ENCODE results near the gene CIT.

CIT gene

DNA sequence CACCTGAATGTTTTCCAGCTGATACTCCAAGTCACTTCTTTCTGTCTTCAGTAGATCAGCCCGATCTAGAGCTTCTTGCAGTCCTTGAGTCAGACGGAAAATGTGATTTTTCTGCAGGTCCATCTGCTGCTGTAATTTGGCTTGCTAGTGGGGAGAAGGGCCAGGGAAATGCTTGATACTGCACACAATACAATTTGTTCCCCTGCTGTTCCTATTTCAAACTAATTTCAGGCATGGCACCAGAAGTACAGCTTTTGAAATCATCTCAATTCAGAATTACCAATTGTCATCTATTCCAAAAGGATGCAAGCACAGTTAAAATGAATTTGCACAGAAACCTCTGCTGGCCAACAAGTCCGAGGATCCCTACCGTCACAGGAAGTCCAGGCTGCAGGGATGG, 155.8 kb downstream of the CIT start:
- DNase-seq, result no peak
- TF ChIP-seq, protein P1, sequence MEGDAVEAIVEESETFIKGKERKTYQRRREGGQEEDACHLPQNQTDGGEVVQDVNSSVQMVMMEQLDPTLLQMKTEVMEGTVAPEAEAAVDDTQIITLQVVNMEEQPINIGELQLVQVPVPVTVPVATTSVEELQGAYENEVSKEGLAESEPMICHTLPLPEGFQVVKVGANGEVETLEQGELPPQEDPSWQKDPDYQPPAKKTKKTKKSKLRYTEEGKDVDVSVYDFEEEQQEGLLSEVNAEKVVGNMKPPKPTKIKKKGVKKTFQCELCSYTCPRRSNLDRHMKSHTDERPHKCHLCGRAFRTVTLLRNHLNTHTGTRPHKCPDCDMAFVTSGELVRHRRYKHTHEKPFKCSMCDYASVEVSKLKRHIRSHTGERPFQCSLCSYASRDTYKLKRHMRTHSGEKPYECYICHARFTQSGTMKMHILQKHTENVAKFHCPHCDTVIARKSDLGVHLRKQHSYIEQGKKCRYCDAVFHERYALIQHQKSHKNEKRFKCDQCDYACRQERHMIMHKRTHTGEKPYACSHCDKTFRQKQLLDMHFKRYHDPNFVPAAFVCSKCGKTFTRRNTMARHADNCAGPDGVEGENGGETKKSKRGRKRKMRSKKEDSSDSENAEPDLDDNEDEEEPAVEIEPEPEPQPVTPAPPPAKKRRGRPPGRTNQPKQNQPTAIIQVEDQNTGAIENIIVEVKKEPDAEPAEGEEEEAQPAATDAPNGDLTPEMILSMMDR (IDR thresholded peaks at IDR 0.05; ENCODE audit: low read depth, low read length), result no peak
- no peaks in the 10 kb centered on the region for H3K27me3 ChIP-seq
- no peaks in the 10 kb centered on the region for H3K9me3 ChIP-seq
- peaks cover 19% of the 10 kb centered on the region for H3K36me3 ChIP-seq
- H3K4me3 ChIP-seq (ENCODE audit: low read depth, low read length), result no peak overlapping the region
- H3K4me1 ChIP-seq, result no peaks in the 10 kb centered on the region

DNA sequence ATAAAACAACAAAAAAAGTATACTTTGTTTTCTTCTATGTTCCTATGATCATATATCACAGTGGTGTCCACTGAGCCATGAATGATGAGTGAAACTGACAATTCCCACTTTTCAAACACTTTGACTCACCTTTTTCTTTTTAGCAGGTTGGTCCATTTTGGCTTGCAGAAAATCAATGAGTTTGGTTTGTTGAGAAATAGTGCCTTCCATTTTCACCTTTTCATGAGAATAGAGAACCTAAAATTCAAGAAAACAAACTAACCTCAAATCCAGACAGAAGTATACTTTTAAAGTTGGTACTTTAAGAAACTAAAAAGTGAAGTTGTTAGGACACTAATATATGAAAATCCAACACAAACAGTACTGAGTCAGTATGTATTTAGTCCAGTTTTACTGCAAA, 156.8 kb downstream of the CIT start:
- no peak overlapping the region for H3K4me3 ChIP-seq (ENCODE audit: low read depth, low read length)
- no peak for DNase-seq
- TF ChIP-seq, protein P1 (IDR thresholded peaks at IDR 0.05; ENCODE audit: low read depth, low read length), result no peak
- H3K4me1 ChIP-seq, result no peaks in the 10 kb centered on the region
- peaks cover 26% of the 10 kb centered on the region for H3K36me3 ChIP-seq
- no peaks in the 10 kb centered on the region for H3K27me3 ChIP-seq
- no peaks in the 10 kb centered on the region for H3K9me3 ChIP-seq

DNA sequence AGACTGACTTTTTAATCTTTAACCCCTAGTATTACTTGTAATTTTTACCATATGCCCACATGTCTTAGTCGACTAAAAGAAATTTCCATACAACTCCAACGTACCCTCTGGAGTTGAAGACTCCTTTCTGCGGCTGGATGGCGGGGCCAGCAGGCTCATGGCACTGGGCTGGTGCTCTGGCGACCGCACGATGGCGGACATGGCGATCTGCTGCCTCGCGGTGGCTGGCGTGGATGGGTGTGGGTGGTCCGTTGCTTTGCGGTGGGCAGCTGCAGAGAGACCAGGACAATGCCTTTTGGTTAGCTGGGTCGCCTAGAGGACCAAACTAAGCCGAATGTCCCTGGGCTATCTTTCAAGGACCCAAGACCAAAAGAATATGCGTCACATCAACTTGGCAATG, 159.0 kb downstream of the CIT start:
- Histone ChIP-seq H3K27me3 (no peaks in the 10 kb centered on the region), H3K4me3 (ENCODE audit: low read depth, low read length) (no peak overlapping the region), H3K4me1 (no peaks in the 10 kb centered on the region), H3K36me3 (peaks cover 40% of the 10 kb centered on the region), H3K9me3 (no peaks in the 10 kb centered on the region)
- DNase-seq, result no peak
- TF ChIP-seq, protein P1 (IDR thresholded peaks at IDR 0.05; ENCODE audit: low read depth, low read length), result no peak

DNA sequence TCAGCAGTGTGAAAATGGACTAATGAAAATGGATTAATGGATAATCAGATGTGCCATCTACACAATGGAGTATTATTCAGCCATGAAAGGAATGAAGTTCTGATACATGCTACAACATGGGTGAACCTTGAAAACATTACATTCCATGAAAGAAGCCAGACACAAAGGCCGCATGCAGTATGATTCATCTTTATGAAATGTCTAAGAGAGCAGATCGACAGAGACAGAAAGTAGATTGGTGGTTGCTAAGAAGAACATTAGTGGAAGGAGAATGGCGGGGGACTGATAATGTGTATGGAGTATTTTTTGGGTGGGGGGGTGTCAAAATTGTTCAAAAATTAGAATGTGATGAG, 161.9 kb downstream of the CIT start:
- DNase-seq, result no peak
- Histone ChIP-seq H3K36me3 (peaks cover 56% of the 10 kb centered on the region), H3K4me3 (ENCODE audit: low read depth, low read length) (no peak overlapping the region), H3K9me3 (no peaks in the 10 kb centered on the region), H3K4me1 (no peaks in the 10 kb centered on the region), H3K27me3 (no peaks in the 10 kb centered on the region)
- TF ChIP-seq, protein P1 (IDR thresholded peaks at IDR 0.05; ENCODE audit: low read depth, low read length), result no peak

DNA sequence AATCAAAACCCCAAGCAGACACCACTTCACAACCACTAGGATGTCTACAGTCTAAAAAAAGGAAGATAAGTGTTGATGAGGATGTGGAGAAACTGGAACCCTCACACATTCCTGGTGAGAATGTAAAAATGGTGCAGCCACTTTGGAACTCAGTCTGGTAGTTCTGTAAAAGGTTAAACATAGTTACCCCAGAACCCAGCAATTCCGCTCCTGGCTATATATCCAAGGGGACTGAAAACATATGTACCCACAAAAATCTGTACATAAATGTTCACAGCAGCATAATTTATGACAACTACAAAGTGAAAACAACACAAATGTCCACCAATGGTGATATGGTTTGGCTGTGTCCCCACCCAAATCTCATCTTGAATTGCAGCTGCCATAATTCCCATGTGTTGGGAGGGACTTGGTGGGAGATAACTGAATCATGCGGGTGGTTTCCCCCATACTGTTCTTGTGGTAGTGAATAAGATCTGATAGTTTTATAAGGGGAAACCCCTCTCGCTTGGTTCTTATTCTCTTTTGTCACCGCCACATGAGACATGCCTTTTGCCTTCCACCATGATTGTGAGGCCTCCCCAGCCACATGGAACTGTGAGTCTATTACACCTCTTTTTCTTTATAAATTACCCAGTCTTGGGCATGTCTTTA, 162.4 kb downstream of the CIT start:
- no peaks in the 10 kb centered on the region for H3K9me3 ChIP-seq
- H3K27me3 ChIP-seq, result no peaks in the 10 kb centered on the region
- TF ChIP-seq, protein P1 (IDR thresholded peaks at IDR 0.05; ENCODE audit: low read depth, low read length), result no peak
- no peak overlapping the region for H3K4me3 ChIP-seq (ENCODE audit: low read depth, low read length)
- no peaks in the 10 kb centered on the region for H3K4me1 ChIP-seq
- no peak for DNase-seq
- H3K36me3 ChIP-seq, result peaks cover 59% of the 10 kb centered on the region

DNA sequence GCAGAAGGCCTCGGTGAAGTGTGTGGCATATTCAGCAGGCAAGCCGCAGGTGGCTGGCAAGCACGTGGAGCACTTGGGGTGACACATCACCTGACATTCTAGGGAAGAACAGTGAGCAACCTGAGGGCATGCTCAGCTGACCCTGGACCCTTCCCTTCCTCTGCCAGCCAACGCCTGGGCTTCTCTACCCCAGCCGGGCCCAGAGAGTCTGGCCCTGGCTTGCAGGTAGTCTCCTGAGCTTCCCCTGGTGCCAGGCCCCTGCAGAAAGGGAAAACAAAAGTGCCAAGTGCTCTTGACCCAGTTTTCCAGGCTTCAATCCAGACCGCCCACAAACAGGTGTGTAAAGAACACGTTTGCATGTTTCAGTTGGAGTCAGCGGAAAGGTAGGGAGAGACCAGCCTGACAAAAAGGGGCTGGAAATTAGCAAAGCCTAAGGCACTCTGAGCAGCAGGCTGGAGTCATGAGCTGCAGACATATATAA, 163.5 kb downstream of the CIT start:
- Histone ChIP-seq H3K9me3 (no peaks in the 10 kb centered on the region), H3K36me3 (peaks cover 68% of the 10 kb centered on the region), H3K4me3 (ENCODE audit: low read depth, low read length) (no peak overlapping the region), H3K4me1 (no peaks in the 10 kb centered on the region), H3K27me3 (no peaks in the 10 kb centered on the region)
- DNase-seq, result no peak
- TF ChIP-seq, protein P1 (IDR thresholded peaks at IDR 0.05; ENCODE audit: low read depth, low read length), result no peak
